AG09309 (cell line): ENCODE data around the gene LACC1.

Source experiments
- DNase-seq: peaks from one replicate; pipeline ENCODE4 v3.0.0-alpha.2; 2010; ENCODE audit warnings: low read depth
- H3K4me3 ChIP-seq: 2 replicates; pipeline ENCODE4 v1.5.1; 2011; ENCODE audit warnings: mild to moderate bottlenecking, low read depth, low read length, moderate library complexity; ENCODE audit not compliant: control insufficient read depth
- TF ChIP-seq, protein P1 (sequence below): IDR thresholded peaks from 2 replicates; pipeline ENCODE4 v1.5.1; 2011; ENCODE audit warnings: mild to moderate bottlenecking, low read depth, low read length, inconsistent platforms; ENCODE audit not compliant: insufficient read depth, control insufficient read depth; ENCODE audit errors: missing control alignments

Gene LACC1

GRCh38 chr13:43880214-43880855 lies 631 bp downstream of the LACC1 start:
- H3K4me3 ChIP-seq = peak overlapping the region; percentile 86
- no peak for DNase-seq
- TF ChIP-seq, protein P1, sequence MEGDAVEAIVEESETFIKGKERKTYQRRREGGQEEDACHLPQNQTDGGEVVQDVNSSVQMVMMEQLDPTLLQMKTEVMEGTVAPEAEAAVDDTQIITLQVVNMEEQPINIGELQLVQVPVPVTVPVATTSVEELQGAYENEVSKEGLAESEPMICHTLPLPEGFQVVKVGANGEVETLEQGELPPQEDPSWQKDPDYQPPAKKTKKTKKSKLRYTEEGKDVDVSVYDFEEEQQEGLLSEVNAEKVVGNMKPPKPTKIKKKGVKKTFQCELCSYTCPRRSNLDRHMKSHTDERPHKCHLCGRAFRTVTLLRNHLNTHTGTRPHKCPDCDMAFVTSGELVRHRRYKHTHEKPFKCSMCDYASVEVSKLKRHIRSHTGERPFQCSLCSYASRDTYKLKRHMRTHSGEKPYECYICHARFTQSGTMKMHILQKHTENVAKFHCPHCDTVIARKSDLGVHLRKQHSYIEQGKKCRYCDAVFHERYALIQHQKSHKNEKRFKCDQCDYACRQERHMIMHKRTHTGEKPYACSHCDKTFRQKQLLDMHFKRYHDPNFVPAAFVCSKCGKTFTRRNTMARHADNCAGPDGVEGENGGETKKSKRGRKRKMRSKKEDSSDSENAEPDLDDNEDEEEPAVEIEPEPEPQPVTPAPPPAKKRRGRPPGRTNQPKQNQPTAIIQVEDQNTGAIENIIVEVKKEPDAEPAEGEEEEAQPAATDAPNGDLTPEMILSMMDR = no peak

GRCh38 chr13:43880926-43881325 lies 1.2 kb downstream of the LACC1 start:
- no peak overlapping the region for H3K4me3 ChIP-seq
- TF ChIP-seq, protein P1 = no peak
- no peak for DNase-seq

- DNase-seq = no peak
- TF ChIP-seq, protein P1 = no peak
- H3K4me3 ChIP-seq = no peak overlapping the region
Observed at GRCh38 chr13:43881580-43881979, 1.9 kb downstream of the LACC1 start.

DNA sequence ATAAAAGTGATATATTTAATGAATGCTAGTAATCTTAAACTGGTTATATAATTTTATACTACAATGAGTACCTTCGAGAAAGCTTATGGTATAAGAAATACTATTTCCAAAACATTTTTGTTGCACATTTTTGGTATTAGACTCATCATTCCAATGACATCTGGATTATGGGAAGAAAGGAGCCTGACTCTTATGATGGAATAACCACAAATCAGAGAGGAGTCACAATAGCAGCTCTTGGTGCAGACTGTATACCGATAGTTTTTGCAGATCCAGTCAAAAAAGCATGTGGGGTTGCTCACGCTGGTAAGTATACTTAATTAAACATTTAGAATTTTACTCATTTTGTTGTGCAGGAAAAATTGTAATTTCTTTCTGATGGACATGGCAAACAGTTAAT lies 3.9 kb downstream of the LACC1 start:
- H3K4me3 ChIP-seq = no peak overlapping the region
- DNase-seq = no peak
- TF ChIP-seq, protein P1 = no peak

- H3K4me3 ChIP-seq = no peak overlapping the region
- TF ChIP-seq, protein P1 = no peak
- DNase-seq = no peak
Observed at GRCh38 chr13:43884222-43884621, 4.5 kb downstream of the LACC1 start.

DNA sequence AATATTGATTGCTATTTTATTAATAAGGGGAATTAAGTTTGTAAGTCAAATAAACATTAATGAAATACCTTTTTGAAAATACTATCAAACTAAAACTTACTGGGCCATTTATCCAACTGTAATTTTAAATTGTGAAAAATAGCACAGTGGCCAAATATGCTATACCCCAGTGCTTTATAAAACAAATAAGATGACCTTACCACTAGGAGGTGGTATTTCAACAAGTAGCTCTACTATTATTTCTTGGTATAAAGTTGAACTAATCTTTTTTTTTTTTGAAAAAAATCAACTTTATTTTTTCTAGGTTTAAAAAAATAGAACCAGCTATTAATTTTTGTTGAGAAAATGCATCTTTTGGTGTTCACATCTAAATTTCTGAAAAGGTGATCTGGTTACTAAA lies 14.7 kb downstream of the LACC1 start:
- no peak overlapping the region for H3K4me3 ChIP-seq
- no peak for DNase-seq
- TF ChIP-seq, protein P1 = no peak
